Activated CD8-positive, alpha-beta T cell treated with anti-CD3 and anti-CD28 coated beads for 36 hours (primary cell): ENCODE results near the gene MPC1. TPM values are rescaled to one million over a fixed set of nuclear protein-coding genes. Genes with fewer than 3 reads are reported as not detected.
"Not testable (repeated sequence)": the region's sequence is repeated elsewhere in the genome, so short reads cannot be mapped to it uniquely, and the experiment has no call there.

ENCODE experiments used
- ATAC-seq: fragments of 200-7000 bp; cut with Tn5 transposase; one replicate; pipeline ENCODE4 v1.10.0; 2021; ENCODE audit warnings: mild to moderate bottlenecking, moderate library complexity
- CTCF ChIA-PET: fragments of 350-600 bp; sonication (Branson Sonifier 250); formaldehyde crosslinking; loops from one replicate; lab custom pipeline; 2021; ENCODE audit warnings: antibody characterized with exemption; lab: Charles Lee
- POLR2A ChIA-PET: fragments of 350-600 bp; sonication (Branson Sonifier 250); formaldehyde crosslinking; loops from one replicate; lab custom pipeline; 2021; ENCODE audit warnings: antibody characterized with exemption; lab: Charles Lee
- DNase-seq: peaks from one replicate; pipeline ENCODE4 v3.0.0-alpha.2; 2020
- H3K27ac Mint-ChIP-seq: one replicate; pipeline ENCODE4 v1.8.0; 2021; ENCODE audit warnings: mild to moderate bottlenecking, mixed read lengths
- H3K27me3 Mint-ChIP-seq: one replicate; pipeline ENCODE4 v1.8.0; 2021; ENCODE audit warnings: mixed read lengths
- H3K36me3 Mint-ChIP-seq: one replicate; pipeline ENCODE4 v1.8.0; 2021; ENCODE audit warnings: low read depth, mixed read lengths
- H3K4me1 Mint-ChIP-seq: one replicate; pipeline ENCODE4 v1.8.0; 2021; ENCODE audit warnings: low read depth, mixed read lengths
- H3K4me3 Mint-ChIP-seq: one replicate; pipeline ENCODE4 v1.8.0; 2021; ENCODE audit warnings: mild to moderate bottlenecking, moderate library complexity, mixed read lengths
- H3K9me3 Mint-ChIP-seq: one replicate; pipeline ENCODE4 v1.8.0; 2021; ENCODE audit warnings: mixed read lengths
- intact Hi-C: fragments of 100-400 bp; cut with micrococcal nuclease; formaldehyde crosslinking; loops from one replicate; pipeline ENCODE4 v1.10.0; 2022
- total RNA-seq, 2 experiments: library from RNA; stranded (reverse); gene quantifications; one replicate each; pipeline ENCODE4 v1.2.3, GENCODE V29; 2021
- TF ChIP-seq, protein P1 (sequence below): fragments of 200-600 bp; IDR thresholded peaks from one replicate; pipeline ENCODE4 v1.8.0; 2022; ENCODE audit warnings: antibody characterized with exemption, mild to moderate bottlenecking

MPC1 gene
- total RNA-seq, 2 experiments from 2014 or later = 17.4 to 20.3 TPM

DNA sequence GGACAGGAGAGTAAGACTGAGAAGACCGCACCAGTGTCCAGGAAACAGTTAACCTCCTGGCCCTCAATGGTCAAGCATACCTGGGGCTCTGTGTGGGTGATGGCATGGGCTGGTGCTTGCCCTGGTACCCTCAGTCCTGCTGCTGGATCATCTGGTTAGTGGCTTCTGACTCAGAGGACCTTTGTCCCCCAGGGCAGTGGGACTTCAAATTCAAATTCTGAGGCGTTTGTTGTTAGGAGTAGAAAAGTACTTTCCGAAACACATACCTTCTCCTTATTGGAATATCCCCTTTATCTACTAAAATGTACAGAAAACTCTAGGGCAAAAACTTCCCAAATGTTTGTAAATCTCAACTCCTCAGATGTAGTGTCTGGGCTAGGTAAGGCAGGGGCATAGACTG lies 36.3 kb downstream of the MPC1 start:
- no peaks in the 10 kb centered on the region for H3K27me3 Mint-ChIP-seq
- CTCF ChIA-PET = interaction anchor here (1.5 kb wide), 1 partner anchor 33 kb away, joined by 4 read pairs; no protein-coding TSS in a partner anchor
- peaks cover 18% of the 10 kb centered on the region for H3K4me1 Mint-ChIP-seq
- DNase-seq (no peak), ATAC-seq (no peak)
- no peak overlapping the region for H3K4me3 Mint-ChIP-seq
- POLR2A ChIA-PET = interaction anchor here (1.3 kb wide), 1 partner anchor 28 kb away, joined by 3 read pairs; no protein-coding TSS in a partner anchor
- no peak overlapping the region for H3K27ac Mint-ChIP-seq
- H3K9me3 Mint-ChIP-seq = peaks cover 8% of the 10 kb centered on the region
- peaks cover 1% of the 10 kb centered on the region for H3K36me3 Mint-ChIP-seq
- TF ChIP-seq, protein P1, sequence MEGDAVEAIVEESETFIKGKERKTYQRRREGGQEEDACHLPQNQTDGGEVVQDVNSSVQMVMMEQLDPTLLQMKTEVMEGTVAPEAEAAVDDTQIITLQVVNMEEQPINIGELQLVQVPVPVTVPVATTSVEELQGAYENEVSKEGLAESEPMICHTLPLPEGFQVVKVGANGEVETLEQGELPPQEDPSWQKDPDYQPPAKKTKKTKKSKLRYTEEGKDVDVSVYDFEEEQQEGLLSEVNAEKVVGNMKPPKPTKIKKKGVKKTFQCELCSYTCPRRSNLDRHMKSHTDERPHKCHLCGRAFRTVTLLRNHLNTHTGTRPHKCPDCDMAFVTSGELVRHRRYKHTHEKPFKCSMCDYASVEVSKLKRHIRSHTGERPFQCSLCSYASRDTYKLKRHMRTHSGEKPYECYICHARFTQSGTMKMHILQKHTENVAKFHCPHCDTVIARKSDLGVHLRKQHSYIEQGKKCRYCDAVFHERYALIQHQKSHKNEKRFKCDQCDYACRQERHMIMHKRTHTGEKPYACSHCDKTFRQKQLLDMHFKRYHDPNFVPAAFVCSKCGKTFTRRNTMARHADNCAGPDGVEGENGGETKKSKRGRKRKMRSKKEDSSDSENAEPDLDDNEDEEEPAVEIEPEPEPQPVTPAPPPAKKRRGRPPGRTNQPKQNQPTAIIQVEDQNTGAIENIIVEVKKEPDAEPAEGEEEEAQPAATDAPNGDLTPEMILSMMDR = no peak
- intact Hi-C loops = no loop called here

DNA sequence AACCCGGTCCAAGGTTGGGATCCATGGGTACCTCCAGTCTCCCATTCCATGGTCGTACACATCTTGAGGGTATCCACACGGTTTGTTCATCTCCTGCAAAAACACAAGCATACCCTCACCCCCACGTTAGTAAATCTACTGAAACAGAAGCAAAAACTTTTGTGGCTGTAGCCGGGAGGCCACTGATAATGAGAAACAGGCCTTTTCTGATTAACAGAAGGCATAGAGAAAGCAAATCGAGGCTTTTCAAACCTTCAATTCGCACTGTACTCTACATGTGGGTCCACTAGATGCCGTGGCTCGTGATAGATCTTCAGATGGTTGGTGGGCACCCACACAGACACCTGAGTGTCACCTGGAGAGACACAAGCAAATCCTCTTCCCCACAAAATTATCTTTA lies 37.1 kb downstream of the MPC1 start:
- H3K4me3 Mint-ChIP-seq, DNase-seq, H3K36me3 Mint-ChIP-seq, CTCF ChIA-PET, intact Hi-C loops, ATAC-seq, H3K9me3 Mint-ChIP-seq, POLR2A ChIA-PET, H3K27me3 Mint-ChIP-seq, H3K27ac Mint-ChIP-seq: not testable (repeated sequence)
- peaks cover 18% of the 10 kb centered on the region for H3K4me1 Mint-ChIP-seq

DNA sequence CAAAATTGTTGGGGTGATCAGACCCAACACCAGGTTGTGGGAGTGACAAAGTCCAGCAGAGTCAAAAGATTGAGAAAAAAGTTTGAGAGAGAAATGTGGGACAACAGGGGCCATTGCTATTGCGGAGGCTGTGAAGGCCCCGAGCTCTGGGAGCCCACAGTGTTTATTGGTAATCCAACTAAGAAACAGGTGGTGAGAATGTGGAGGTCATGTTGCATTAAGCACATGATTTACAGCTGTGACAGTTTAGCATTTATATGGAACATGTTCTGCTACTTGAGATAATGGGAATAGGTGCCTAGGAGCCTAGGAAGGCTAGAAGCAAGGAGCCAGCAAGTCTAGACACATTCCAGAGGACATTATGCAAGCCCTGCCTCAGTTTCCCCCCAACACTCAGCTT lies 37.8 kb downstream of the MPC1 start:
- H3K9me3 Mint-ChIP-seq, H3K4me3 Mint-ChIP-seq: not testable (repeated sequence)

DNA sequence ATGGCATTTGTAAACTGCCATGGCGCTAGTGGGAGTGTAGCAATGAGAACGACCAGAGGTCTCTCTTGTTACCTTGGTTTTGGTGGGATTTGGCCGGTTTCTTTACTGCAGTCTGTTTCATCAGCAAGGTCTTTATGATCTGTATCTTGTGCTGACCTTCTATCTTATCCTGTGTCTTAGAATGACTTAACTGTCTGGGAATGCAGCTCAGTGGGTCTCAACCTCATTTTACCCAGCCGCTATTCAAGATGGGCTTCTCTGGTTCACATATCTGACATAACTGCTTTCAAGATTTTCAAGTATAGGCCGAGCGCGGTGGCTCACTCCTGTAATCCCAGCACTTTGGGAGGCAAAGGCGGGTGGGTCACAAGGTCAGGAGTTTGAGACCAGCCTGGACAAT lies 38.5 kb downstream of the MPC1 start:
- no peak for ATAC-seq
- no peak overlapping the region for H3K4me3 Mint-ChIP-seq
- H3K27ac Mint-ChIP-seq = no peak overlapping the region
- H3K27me3 Mint-ChIP-seq = no peaks in the 10 kb centered on the region
- intact Hi-C loops = loop anchor here (5.0 kb wide), 1 partner anchor 38 kb away; the partner anchor contains the start of gene MPC1
- H3K9me3 Mint-ChIP-seq = peaks cover 3% of the 10 kb centered on the region
- no peak for DNase-seq
- peaks cover 18% of the 10 kb centered on the region for H3K4me1 Mint-ChIP-seq
- TF ChIP-seq, protein P1 = no peak
- ChIA-PET POLR2A (interaction anchor here (1.8 kb wide), 1 partner anchor 9 kb away, joined by 4 read pairs; no protein-coding TSS in a partner anchor), CTCF (interaction anchor here (1.1 kb wide), 1 partner anchor 10 kb away, joined by 3 read pairs; no protein-coding TSS in a partner anchor)
- H3K36me3 Mint-ChIP-seq = peaks cover 3% of the 10 kb centered on the region

More for the DNA sequence above, 37.8 kb downstream of the MPC1 start:
- H3K27me3 Mint-ChIP-seq, H3K27ac Mint-ChIP-seq, ATAC-seq, DNase-seq, H3K36me3 Mint-ChIP-seq: not testable (repeated sequence)
- intact Hi-C loops = loop anchor here (5.0 kb wide), 1 partner anchor 37 kb away; the partner anchor contains the start of gene MPC1
- ChIA-PET POLR2A (interaction anchor here (1.8 kb wide), 1 partner anchor 8 kb away, joined by 4 read pairs; no protein-coding TSS in a partner anchor), CTCF (interaction anchor here (1.1 kb wide), 1 partner anchor 11 kb away, joined by 3 read pairs; no protein-coding TSS in a partner anchor)
- peaks cover 18% of the 10 kb centered on the region for H3K4me1 Mint-ChIP-seq

DNA sequence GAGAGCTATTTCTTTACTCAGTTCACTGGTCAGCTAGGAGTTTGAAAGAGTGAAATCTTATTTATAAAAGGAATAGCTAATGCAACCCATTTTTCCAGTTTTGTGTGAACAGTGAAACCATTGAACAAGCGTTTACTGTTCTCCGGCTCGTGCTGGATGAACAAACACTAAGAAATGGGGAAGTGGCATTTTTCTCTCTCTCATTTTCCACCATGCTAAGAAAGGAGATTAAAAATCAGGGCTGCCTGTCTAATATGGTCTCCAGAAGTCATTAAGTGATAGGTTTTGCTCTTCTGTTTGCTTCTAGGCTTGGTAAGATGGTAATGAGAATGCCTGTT lies 39.6 kb downstream of the MPC1 start:
- TF ChIP-seq, protein P1 = no peak
- H3K4me3 Mint-ChIP-seq = peak overlapping the region; percentile 90
- no peaks in the 10 kb centered on the region for H3K27me3 Mint-ChIP-seq
- H3K9me3 Mint-ChIP-seq = no peaks in the 10 kb centered on the region
- DNase-seq (no peak), ATAC-seq (no peak)
- ChIA-PET CTCF (interaction anchor here (2.4 kb wide), 1 partner anchor 38 kb away, joined by 18 read pairs; no protein-coding TSS in a partner anchor), POLR2A (interaction anchor here (2.0 to 2.2 kb wide), 2 partner anchors 9 to 16 kb away, joined by 7 to 11 read pairs; no protein-coding TSS in a partner anchor)
- H3K27ac Mint-ChIP-seq = peak overlapping the region; percentile 85
- intact Hi-C loops = loop anchor here (5.0 kb wide), 1 partner anchor 39 kb away; the partner anchor contains the start of gene MPC1
- H3K36me3 Mint-ChIP-seq = peaks cover 3% of the 10 kb centered on the region
- H3K4me1 Mint-ChIP-seq = peaks cover 12% of the 10 kb centered on the region
